ENCODE measurements around the gene TTI1. TPM values are rescaled to one million over a fixed set of nuclear protein-coding genes. Genes with fewer than 3 reads are reported as not detected.

Gene TTI1
- total and polyA plus RNA-seq, 2 of the 13 experiments (the other 11 are each of a cell fraction or from before 2014, with no cell fraction given), result 22.9 to 39.8 TPM

DNA sequence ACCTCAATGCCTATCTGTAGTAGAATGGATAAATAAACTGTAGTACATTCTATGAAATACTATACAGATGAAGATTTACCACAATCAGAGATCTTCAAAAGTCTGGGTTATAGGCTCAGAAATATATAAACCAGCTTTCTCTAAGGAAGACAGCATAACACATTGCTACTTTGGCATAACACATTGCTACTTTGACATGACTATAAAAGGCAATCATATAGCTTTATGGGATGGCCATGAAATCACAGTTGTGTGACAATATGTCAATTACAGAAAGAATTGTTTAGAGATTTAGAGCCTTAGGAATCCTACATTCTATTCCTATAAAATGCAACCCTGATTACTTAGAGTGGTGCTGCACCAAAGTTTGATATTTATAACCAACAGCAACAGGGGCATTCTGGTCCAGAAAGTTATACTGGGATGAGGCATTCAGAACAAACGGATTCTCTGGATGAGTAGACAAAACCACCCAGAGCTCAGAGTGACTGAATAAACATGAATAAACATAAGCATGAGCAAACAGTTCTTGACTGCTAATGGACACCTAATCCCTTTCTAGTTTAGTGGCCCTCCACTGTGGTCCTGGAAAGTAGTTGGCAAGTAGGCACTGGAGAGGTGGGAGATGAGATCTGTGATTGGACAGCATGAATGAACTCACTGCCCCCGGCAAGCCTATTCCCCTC lies 12.0 kb downstream of the TTI1 start (continued):
- TF ChIP-seq, protein P1, sequence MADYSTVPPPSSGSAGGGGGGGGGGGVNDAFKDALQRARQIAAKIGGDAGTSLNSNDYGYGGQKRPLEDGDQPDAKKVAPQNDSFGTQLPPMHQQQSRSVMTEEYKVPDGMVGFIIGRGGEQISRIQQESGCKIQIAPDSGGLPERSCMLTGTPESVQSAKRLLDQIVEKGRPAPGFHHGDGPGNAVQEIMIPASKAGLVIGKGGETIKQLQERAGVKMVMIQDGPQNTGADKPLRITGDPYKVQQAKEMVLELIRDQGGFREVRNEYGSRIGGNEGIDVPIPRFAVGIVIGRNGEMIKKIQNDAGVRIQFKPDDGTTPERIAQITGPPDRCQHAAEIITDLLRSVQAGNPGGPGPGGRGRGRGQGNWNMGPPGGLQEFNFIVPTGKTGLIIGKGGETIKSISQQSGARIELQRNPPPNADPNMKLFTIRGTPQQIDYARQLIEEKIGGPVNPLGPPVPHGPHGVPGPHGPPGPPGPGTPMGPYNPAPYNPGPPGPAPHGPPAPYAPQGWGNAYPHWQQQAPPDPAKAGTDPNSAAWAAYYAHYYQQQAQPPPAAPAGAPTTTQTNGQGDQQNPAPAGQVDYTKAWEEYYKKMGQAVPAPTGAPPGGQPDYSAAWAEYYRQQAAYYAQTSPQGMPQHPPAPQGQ (CRISPR knock-in tag; IDR thresholded peaks at IDR 0.05; ENCODE audit: borderline replicate concordance), result no peak
- TF ChIP-seq ZFY (CRISPR knock-in tag; IDR thresholded peaks at IDR 0.05), result no peak
- TF ChIP-seq FOXK2 (IDR thresholded peaks at IDR 0.05), result no peak
- TF ChIP-seq, protein P2, sequence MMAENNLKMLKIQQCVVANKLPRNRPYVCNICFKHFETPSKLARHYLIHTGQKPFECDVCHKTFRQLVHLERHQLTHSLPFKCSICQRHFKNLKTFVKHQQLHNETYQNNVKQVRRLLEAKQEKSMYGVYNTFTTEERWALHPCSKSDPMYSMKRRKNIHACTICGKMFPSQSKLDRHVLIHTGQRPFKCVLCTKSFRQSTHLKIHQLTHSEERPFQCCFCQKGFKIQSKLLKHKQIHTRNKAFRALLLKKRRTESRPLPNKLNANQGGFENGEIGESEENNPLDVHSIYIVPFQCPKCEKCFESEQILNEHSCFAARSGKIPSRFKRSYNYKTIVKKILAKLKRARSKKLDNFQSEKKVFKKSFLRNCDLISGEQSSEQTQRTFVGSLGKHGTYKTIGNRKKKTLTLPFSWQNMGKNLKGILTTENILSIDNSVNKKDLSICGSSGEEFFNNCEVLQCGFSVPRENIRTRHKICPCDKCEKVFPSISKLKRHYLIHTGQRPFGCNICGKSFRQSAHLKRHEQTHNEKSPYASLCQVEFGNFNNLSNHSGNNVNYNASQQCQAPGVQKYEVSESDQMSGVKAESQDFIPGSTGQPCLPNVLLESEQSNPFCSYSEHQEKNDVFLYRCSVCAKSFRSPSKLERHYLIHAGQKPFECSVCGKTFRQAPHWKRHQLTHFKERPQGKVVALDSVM (CRISPR knock-in tag; IDR thresholded peaks at IDR 0.05), result no peak

DNA sequence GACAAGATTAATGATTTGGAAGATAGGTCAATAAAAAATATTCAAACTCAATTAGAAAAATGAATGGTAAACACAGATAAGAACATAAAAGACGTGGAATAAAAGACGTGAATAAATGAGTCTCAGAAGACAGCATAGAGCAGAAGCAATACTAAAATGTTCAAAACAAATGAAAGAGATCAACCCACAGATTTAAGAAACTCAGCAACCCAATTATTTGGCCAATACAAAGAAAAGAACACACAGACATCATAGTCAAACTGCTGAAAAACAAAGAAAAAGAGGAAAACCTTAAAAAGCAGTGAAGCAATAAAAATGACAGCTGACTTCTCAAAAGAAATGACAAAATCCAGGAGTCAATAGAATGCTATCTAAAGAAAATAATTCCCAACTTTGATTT lies 14.9 kb downstream of the TTI1 start:
- peaks cover 19 to 45% of the 10 kb centered on the region in 2 experiments for H3K36me3 ChIP-seq (replicated peaks in 1 of 2; ENCODE audit: control insufficient read depth in 1 of 2, insufficient read depth in 2 of 2, low read length in 2 of 2)
- H3K9ac ChIP-seq (ENCODE audit: insufficient read depth, low read depth, low read length), result no peak overlapping the region
- ChIA-PET POLR2A (no interaction called here), CTCF (ENCODE audit: low intra/inter-chr PET ratio, low total read pairs) (no interaction called here)
- H3K27ac ChIP-seq (ENCODE audit: extremely low read length, insufficient read depth, low read length), result no peak overlapping the region
- in situ Hi-C loops (cut with HindIII; ENCODE audit: extremely low pct_ligation_motif_present, low pct_unique_long_range_greater_than_20kb) (no loop called here), intact Hi-C loops (cut with micrococcal nuclease; ENCODE audit: unreplicated experiment) (no loop called here)
- H3K27me3 ChIP-seq (ENCODE audit: control insufficient read depth in 1 of 2, insufficient read depth in 2 of 2, low read length in 2 of 2), result no peaks in the 10 kb centered on the region
- H3K9me3 ChIP-seq (ENCODE audit: low read length), result peaks cover 8% of the 10 kb centered on the region
- peaks cover 61% of the 10 kb centered on the region for H3K79me2 ChIP-seq (ENCODE audit: insufficient read depth, low read length)
- H2AFZ ChIP-seq (ENCODE audit: low read length), result no peak overlapping the region
- H3K4me3 ChIP-seq (replicated peaks in 1 of 3; ENCODE audit: insufficient read depth in 1 of 3, low read depth in 2 of 3, low read length in 3 of 3), result no peak overlapping the region
- H3K4me1 ChIP-seq (ENCODE audit: insufficient read depth, low read length), result peaks cover 28% of the 10 kb centered on the region
- FAIRE-seq, result no peak
- BruUV-seq (replicated peaks), result no TSS peak
- no peak for DNase-seq (ENCODE audit: low spot score)
- H4K20me1 ChIP-seq (ENCODE audit: insufficient read depth, low read length), result no peaks in the 10 kb centered on the region
- no peak for ATAC-seq
- 95% methylated on average over 2 of the region's 2 CpGs for whole genome bisulfite sequencing (ENCODE audit: low lambda C conversion rate)
- H3K4me2 ChIP-seq (ENCODE audit: low read depth, low read length), result no peak overlapping the region
- no peak for TF ChIP-seq ASH2L (IDR thresholded peaks at IDR 0.05; ENCODE audit: insufficient read length, low read depth, low read length)
- TF ChIP-seq ZNF782 (CRISPR knock-in tag; IDR thresholded peaks at IDR 0.05; ENCODE audit: borderline replicate concordance), result no peak
- TF ChIP-seq CHCHD3 (CRISPR knock-in tag; IDR thresholded peaks at IDR 0.05), result no peak
- TF ChIP-seq, protein P3, sequence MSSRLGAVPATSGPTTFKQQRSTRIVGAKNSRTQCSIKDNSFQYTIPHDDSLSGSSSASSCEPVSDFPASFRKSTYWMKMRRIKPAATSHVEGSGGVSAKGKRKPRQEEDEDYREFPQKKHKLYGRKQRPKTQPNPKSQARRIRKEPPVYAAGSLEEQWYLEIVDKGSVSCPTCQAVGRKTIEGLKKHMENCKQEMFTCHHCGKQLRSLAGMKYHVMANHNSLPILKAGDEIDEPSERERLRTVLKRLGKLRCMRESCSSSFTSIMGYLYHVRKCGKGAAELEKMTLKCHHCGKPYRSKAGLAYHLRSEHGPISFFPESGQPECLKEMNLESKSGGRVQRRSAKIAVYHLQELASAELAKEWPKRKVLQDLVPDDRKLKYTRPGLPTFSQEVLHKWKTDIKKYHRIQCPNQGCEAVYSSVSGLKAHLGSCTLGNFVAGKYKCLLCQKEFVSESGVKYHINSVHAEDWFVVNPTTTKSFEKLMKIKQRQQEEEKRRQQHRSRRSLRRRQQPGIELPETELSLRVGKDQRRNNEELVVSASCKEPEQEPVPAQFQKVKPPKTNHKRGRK (CRISPR knock-in tag; IDR thresholded peaks at IDR 0.05), result no peak
- no peak for TF ChIP-seq ZNF296 (CRISPR knock-in tag; conservative IDR thresholded peaks at IDR 0.05)
- TF ChIP-seq NR2F2 (IDR thresholded peaks at IDR 0.05; ENCODE audit: borderline replicate concordance, low read depth), result no peak
- no peak for TF ChIP-seq SNRNP70 (IDR thresholded peaks at IDR 0.05; ENCODE audit: low read depth, low read length)
- TF ChIP-seq, protein P4, sequence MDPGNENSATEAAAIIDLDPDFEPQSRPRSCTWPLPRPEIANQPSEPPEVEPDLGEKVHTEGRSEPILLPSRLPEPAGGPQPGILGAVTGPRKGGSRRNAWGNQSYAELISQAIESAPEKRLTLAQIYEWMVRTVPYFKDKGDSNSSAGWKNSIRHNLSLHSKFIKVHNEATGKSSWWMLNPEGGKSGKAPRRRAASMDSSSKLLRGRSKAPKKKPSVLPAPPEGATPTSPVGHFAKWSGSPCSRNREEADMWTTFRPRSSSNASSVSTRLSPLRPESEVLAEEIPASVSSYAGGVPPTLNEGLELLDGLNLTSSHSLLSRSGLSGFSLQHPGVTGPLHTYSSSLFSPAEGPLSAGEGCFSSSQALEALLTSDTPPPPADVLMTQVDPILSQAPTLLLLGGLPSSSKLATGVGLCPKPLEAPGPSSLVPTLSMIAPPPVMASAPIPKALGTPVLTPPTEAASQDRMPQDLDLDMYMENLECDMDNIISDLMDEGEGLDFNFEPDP (CRISPR knock-in tag; conservative IDR thresholded peaks at IDR 0.05), result no peak
- TF ChIP-seq ZNF772 (CRISPR knock-in tag; IDR thresholded peaks at IDR 0.05), result no peak

Measured in HepG2 (cell line).